CD4-positive, alpha-beta T cell treated with Interleukin-6 for 4 hours (primary cell): ENCODE measurements around the gene NATD1.
"Not testable (repeated sequence)": the region's sequence is repeated elsewhere in the genome, so short reads cannot be mapped to it uniquely, and the experiment has no call there.

Experiments used
- DNase-seq: peaks from one replicate; pipeline ENCODE4 v3.0.0-alpha.2; 2020; ENCODE audit warnings: mixed read lengths

The NATD1 gene

DNA sequence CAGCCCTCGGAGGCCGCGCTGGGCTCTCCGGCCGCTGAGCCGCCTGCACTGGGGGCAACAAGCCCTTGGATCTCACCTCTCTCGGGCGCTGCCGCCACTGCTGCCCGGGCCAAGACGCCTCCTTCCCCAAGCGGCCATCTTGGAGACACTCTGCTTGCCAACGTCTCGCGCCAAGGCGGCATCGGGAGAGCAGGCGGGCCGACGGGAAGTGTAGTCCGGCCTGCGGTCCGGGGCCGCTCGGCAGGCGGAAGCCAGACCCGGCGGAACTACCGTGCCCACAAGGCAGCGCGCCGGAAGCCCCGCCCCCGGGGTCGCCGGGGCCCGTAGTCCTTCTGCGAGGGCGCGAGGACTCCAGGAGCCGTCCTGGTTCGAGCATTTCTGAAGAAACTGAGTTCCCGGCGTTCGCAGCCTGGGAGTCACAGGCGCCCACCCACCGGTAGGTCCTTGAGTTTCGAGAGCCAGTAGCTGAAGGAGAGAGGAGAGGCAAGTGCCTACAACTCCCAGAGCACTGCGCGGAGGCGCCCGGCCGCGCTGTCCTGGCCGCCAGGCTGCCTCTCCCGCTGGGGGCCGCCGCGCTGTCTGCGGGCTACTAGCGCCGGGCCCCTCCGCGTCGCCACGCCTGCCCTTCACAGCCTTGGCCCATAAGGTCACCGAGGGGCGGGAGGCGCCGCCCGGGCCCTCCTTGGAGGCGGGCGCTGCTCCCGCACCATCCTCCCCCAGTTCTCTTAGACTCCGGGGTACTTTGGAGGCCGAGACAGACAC, 39.0 kb downstream of the NATD1 start, which contains the start of gene TMEM11:
TSS of gene TMEM11 (minus strand) at position 147 of the 762 bp plus-strand sequence. CDS start at position 138, 9 bp downstream.
- peak; percentile 95 for DNase-seq

DNA sequence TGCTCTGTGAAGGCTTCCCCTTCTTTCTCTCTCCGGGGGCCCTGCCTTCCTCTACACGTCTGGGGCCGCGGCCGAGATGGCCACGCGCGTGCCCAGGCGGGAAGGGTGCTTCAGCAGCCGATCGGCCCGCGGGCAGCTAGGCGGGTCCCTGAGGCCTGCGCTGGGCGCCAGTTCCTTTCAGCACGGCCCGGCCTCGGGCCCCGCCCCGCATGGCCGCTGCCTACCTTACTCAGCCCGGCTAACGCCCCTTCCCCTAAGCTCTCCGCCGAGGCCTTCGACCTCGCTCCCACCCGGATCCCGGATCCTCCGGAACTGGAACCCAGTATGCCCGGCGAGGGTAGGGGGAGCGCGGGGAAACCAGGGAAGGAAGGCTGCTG, 39.6 kb downstream of the NATD1 start:
- DNase-seq = no peak

DNA sequence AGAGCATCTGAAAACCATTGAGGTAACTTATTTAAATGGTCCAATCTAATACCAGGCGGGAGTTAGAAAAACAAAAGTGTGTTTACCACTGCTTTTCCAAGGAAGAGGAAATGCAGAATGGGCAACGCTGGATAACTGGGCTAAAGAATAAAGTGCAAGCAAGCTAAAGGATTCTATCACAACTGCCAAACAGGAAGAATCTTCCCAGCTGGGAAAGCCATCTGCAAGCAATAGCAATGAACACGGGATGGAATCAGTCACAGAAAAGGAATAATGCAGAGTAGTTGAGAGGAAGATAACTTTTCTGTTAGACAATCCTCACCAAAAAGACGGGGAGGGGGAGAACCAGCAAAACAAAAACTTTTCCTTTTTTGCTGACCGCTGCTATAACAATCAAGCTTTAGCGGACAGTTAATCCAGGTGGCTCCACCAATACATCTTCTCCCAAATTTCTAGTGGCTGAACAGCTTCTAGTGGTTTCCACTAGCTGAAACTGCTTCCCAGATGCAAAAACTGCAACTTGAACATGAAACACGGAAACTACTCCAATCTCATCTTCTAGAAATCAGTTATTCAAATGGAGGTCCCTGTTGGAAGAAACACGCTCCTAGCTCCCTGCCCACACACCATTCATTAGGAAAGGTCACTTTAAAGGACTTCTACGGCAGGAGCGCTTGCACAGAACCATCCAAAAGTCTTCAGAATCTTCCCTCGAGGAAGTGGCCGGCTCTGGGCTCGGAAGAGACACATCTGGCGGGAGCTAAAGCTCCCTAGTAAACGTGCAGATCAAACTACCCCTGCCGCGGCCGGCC, 40.2 kb downstream of the NATD1 start:
- DNase-seq = no peak

GRCh38 chr17:21211825-21212479, 41.3 kb downstream of the NATD1 start:
- no peak for DNase-seq

- no peak for DNase-seq
Observed at GRCh38 chr17:21210411-21211076, 42.7 kb downstream of the NATD1 start.

DNA sequence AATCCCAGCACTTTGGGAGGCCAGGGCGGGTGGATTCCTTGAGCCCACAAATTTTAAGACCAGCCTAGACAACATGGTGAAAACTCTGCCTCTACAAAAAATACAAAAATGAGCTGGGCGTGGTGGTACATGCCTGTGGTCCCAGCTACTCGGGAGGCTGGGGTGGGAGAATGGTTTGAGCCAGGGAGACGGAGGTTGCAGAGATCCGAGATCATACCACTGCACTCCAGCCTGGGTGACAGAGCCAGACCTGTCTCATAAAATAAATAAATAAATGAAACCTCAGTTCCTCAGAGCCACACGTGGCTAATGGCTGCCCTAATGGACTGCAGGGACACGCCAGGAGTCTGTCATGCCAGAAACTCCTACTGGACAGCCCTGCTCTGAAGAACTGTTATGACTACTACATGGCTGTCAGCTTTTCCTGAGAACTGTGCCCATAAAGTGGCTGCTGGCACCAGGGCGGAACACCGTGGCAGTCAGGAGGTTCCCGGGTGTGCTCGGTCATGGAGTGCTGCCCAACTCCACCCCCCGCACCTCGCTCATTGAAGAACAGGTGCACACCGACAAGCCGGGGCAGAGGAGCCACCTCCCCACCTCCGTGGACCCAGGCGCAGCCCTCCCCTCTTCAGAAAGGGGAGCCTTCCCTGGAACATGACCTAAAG, 43.6 kb downstream of the NATD1 start:
- no peak for DNase-seq

GRCh38 chr17:21208352-21208751, 44.9 kb downstream of the NATD1 start:
- DNase-seq = no peak

DNA sequence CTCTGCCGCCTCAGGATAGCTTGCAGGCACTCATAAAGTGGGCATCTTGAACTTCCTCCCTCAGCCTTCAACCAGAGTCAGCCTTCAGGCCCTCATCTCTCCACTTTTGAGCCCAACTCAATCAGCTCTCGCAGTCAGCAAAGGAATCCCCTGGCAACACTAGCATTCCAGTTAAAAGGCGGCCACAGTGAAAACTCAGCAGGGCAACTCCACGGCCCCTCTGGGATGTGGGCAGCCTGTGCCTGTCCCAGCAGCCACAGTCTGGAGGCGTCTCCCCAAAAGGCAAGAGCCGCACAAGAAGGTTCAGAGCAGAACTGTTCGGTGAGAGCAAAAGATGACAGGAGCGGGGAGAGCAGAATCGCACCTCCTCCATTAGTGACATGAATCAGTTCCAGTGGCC, 48.3 kb downstream of the NATD1 start:
- no peak for DNase-seq

- no peak for DNase-seq
Observed at GRCh38 chr17:21202512-21202911, 50.7 kb downstream of the NATD1 start.

DNA sequence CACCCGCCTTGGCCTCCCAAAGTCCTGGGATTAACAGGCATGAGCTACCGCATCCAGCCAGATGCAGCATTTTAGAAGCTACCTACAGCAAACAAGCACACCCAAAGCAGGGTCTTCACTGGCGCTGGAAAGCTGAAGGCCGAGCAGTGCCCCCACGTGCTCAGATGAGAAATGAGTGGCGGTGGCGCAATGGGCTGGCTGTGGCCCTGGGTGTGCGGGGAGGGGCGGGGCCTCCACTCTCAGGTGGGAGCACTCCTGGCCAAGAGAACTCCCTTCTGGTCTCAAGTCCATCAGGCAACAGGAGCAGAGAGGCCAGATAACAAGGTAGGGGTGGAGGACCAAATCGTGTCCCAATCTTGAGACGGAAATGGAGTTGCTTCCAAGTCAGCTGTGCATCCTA, 51.3 kb downstream of the NATD1 start:
- DNase-seq = no peak

DNA sequence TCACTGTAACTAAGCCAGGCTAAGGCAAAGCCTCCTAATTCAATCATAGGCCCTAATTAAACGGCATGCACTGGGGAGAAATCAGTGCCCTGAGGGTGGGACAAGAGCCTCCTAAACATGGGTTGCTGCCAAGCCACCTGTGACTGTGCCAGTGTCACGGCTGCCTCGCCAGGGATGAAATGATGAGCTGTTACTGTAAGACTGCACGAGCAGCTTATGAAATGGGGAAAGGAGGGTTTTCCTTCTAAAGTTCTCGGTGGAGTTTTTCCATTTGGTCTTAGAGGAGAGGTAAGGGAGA, 52.0 kb downstream of the NATD1 start:
- no peak for DNase-seq

DNA sequence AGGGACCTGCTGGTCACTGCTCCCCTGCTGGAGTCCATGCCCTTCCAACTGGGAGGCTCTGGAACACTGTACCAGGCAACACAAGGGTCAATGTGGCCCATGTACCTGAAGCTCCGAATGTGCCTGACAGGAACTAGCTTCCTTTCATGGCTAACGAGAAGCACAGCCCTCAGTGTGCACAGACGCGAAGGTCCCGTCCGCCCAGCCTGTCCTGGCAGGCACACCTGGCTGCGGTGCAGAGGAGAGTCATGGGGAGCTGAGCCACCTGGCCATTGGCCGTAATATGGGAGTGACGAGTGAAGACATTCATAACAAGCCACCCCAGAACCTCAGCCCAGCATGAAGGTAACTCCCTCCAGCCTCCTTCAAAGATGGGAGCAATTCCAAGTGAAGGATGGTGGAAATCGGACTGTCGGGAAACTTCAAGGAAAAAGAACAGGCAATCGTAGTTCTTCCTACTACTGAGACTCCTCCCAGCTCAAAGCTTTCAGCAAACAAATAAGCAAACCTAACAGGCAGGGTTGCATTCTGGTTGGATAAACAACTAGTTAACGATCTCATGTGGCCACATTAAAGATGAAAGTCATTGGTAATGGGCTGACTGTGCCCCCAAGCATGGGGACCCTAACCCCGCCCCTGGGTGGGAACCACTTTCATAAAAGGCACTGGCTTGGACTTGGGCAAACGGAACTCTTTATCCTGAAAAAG, 52.5 kb downstream of the NATD1 start:
- no peak for DNase-seq

DNA sequence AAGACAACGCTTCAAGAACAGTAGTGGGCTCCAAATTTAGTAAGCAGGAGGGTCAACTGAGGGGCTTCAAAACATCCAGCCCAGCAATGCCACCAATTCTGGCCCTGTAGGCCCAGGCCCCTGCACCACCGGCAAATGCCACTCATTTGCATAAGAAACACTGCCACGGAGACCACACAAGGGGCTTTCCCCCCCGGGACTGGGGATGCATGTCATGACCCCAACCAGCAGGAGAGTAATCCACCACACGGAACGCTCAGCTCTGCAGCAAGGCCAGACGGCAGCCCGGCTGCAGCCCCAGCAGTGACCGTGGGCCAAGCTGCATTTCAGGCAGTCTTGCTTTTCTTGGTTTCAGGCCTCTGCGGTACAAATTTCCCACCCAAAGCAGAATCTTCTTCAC, 53.4 kb downstream of the NATD1 start:
- DNase-seq = no peak

GRCh38 chr17:21199311-21199710, 53.9 kb downstream of the NATD1 start:
- no peak for DNase-seq

GRCh38 chr17:21198411-21198810, 54.8 kb downstream of the NATD1 start:
- no peak for DNase-seq

DNA sequence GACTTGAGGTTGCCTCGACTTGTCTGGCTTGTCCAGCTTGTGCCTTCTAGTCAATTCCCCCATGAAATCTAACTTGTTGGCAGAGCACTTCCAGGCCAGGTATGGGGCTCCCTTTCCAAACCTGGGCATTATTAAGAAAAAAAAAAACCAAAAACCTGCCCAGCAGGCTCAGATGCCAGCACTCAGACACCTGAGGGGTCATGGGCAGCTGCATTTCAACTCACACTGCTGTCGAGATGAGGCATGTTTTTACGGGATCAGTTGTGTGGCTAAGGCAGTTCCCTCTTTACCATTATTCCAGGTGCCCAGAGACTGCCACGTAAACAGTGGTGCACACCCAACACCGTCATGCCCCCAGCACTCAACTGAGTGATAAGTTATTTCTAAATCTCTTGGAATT, 57.1 kb downstream of the NATD1 start:
- no peak for DNase-seq

DNA sequence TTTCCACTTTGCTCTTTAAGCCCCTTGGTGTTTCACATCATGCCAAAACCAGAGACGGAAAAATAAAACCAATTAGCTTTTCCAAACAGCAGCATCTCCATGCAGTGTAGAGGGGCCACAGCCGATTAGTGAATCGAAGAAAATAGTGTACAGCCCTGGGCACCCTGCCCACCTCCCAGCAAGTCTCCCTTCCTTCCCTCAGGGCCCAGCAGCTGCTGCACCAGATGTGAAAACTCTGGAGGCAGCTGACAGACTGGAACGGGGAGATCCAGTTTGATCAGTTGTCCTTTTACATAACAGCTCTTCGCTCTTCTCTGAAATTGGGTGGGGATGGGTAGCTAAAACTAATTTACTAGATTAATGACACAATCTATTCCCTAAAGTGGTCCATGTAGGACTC, 58.5 kb downstream of the NATD1 start:
- no peak for DNase-seq

DNA sequence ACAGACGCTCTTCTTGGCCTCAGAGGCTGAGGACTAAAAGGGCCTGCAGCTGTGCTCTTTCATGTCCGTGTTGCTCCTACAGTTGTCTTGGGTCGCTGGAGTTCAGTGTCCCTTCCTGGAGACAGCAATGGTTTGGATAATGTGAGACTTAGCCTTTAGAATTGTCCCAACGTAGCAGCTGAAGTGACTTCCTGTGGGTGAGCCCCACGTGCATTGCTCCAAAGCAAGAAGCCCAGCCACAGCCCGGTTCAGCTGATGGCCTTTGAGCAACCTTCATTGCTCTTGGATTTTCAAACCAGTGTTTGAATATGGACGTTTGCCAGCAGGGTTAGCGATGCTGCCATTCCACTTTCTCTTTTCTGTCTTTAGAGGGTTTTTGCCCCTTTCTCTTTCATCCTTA, 59.0 kb downstream of the NATD1 start:
- no peak for DNase-seq

GRCh38 chr17:21193031-21193430, 60.2 kb downstream of the NATD1 start:
- DNase-seq = no peak

DNA sequence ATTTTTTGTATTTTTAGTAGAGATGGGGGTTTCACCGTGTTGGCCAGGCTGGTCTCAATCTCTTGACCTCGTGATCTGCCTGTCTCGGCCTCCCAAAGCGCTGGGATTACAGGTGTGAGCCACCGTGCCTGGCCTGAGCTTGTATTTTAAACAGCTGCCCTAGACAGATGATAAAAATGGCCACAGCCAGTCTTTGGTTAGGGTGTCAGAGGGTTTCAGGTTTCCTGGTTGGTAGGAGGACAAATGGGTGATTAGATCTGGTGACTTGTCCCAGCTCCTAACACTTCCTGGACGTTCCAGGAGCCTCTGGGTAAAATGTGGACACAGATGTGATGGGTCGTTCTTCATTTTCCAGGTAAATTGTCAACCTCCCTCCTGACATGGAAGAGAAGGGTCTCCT, 60.8 kb downstream of the NATD1 start:
- DNase-seq = not testable (repeated sequence)

GRCh38 chr17:21191698-21192097, 61.5 kb downstream of the NATD1 start:
- DNase-seq = no peak

DNA sequence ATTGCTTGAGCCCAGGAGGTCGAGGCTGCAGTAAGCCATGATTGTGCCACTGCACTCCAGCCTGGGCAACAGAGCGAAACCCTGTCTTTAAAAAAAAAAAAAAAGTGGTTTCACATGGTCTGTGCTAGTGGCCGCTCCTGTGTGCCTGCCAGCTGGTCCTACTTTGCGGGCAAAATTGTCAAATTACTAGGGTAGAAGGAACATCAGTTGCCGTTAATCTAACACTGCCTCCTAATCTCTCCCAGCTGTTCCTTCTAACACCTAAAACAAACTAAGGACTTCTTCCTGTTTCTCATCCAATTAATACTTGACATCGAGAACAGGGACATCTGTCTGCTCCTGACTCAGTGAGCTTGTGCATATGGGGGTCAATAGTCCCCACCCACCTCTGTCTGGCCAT, 63.1 kb downstream of the NATD1 start:
- no peak for DNase-seq
